C4-2B (cell line): Measurements from ENCODE around the gene LEMD2.

Source experiments
- ZFX ChIP-seq: fragments of 450-650 bp; IDR thresholded peaks from 2 replicates; pipeline ENCODE4 v1.6.1; 2017
- TF ChIP-seq, protein P1 (sequence below): fragments of 450-650 bp; conservative IDR thresholded peaks from 2 replicates; pipeline ENCODE4 v1.5.1; 2017; ENCODE audit warnings: mild to moderate bottlenecking

GRCh38 chr6:33826537-33826936 lies 37.6 kb upstream of the LEMD2 start:
- TF ChIP-seq, protein P1, sequence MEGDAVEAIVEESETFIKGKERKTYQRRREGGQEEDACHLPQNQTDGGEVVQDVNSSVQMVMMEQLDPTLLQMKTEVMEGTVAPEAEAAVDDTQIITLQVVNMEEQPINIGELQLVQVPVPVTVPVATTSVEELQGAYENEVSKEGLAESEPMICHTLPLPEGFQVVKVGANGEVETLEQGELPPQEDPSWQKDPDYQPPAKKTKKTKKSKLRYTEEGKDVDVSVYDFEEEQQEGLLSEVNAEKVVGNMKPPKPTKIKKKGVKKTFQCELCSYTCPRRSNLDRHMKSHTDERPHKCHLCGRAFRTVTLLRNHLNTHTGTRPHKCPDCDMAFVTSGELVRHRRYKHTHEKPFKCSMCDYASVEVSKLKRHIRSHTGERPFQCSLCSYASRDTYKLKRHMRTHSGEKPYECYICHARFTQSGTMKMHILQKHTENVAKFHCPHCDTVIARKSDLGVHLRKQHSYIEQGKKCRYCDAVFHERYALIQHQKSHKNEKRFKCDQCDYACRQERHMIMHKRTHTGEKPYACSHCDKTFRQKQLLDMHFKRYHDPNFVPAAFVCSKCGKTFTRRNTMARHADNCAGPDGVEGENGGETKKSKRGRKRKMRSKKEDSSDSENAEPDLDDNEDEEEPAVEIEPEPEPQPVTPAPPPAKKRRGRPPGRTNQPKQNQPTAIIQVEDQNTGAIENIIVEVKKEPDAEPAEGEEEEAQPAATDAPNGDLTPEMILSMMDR: no peak
- TF ChIP-seq ZFX: no peak
